Stimulated activated CD8-positive, alpha-beta memory T cell treated with anti-CD3 and anti-CD28 coated beads, Interleukin-4, amount 100 ng/mL, for 1 hour (primary cell): ENCODE measurements around the gene PPP1R3C.

Experiments
- DNase-seq, 2 donors: peaks; one replicate each; pipeline ENCODE4 v3.0.0-alpha.2; 2020; ENCODE audit warnings: low read depth in 2 of 2, low spot score in 1 of 2

The PPP1R3C gene

DNA sequence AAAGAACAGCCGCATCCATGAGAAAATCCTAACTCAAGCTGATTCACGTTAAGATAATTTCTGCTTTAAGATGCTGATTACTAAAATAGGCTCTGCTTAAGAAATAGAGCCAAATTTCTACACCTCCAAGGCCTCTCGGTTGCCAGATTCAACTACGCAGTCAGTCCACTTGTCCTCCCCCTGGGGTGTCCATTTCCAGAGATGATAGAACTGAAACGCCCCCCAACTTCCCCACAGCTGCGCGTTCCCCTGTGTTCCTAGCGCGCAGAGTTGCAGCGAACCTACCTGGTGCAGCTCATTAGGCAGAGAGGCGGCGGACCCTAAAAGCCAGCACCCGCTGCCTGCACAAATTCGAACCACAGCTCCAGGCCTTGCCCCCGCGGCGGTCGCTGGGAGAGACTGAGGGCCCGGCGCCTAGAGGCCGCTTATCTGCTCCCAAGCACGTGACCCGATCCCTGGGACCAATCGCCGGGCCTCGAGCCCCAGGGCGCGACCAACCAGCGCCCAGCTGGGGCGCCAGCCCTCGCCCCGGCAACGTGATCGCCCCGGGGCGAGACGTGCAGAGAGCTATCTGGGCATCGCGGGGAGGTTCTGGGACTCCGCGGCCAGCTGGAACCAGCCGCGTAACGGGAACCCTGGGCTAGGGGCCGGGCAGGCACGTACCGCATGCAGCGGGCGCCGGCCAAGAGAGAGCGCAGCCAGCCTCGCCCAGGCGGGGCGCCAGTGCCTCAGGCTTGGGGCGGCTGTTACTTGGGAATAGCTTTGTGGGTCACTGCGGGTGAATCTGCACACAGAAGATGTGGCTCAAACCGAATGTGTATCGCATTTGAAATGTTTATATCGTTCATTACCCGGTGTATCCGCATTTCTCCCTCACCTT lies at the start of gene PPP1R3C:
Gene PPP1R3C, minus strand, starts transcription at position 401 of the 880 bp plus-strand sequence. Its CDS starts 102 bp downstream, at position 299.
- no peak for DNase-seq

DNA sequence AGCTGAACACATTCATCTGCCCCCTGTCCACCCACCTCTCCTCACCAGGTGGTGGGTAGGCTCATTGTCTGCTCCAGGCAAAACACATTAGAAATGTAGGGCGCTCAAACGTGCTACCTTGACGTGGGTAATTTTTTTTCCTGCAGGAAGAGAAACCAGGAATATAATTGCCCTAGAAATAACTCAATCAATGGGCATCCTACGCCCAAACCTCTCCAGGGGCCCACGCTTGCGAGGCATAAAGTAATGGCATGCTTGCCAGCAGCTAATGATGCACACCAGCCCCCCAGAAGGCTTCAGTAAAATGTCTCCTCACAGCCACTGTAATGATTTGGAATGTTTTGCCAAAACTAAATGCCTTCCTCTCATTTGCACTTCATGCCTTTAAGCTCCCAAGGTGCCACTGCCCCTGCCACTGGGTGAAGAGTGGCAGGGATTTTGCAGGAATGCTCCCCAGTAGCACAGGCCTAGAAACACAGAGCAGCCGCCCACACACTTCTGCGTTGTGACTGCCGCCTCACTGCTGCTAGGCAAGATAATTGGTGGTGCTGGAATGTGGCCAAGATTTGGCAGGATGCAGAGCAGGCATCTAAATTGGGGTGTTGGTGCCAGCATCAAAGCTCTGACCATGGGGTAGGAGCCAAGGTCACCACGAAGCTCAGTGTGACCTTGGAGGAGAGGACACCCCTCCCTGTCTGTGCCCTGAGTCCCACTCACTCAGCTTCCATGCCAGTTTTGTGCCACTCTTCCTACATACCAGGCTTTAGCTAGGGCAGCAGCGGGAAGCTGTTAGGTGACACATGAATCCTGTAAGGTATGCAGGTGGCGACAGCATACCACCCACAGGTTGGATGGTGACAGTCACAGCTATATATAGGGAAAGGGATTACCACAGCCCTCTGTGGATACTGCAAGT lies 48.7 kb upstream of the PPP1R3C start:
- DNase-seq = no peak

DNA sequence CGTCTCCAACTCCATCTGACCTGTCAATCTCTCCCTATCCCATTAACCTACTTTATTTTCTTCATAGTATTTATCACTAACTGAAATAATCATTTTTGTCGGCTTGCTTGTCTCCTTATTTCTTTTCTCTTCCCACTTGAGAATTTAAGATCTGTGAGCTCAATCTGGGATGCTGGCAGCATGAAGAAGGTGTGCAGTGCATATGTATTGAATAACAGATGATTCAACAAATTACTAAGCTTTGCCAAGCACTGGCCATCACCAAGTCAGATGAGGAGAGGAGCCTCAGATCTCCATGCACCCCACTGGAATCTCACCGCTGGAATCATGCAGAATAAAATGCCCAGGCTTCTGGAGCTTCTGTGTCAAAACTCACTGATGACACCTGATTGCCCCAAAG lies 47.6 kb upstream of the PPP1R3C start:
- no peak for DNase-seq

DNA sequence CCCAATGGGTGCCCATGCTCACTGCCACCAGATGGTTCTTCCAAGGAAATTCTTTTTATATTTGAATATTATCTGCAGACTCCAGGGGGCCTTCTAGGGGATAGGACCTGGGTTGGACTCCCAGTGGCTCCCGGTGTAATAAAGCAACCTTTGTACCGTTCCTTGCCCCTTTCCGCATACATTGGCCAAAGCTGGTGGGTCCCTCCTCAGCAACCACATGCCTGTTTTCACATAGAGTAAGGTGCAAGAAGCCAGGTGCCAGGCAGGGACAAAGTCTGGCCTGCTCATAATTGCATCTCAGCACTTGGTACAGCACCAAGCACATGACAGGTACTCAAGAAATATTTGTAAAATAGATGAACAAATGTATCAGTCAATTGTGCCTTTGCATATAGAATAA lies 46.4 kb upstream of the PPP1R3C start:
- no peak for DNase-seq

DNA sequence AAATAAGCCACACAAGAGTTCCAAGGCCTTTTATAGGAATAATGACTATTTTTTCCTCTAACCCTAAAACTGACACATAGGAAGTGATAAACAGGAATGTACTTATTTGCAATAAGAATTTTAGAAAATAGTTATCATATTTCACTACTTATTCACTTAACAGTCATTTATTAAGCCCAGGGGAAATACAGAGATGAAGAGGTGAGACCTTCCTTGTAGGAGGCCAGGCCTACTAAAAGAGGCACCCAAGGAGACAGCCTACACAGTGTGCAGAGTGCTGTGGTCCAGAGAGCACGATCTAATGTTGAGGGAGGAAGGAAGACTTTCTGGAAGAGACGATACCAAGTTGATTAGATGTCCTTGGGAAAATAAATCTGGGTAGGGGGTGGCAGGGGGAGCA lies 45.0 kb upstream of the PPP1R3C start:
- no peak for DNase-seq

DNA sequence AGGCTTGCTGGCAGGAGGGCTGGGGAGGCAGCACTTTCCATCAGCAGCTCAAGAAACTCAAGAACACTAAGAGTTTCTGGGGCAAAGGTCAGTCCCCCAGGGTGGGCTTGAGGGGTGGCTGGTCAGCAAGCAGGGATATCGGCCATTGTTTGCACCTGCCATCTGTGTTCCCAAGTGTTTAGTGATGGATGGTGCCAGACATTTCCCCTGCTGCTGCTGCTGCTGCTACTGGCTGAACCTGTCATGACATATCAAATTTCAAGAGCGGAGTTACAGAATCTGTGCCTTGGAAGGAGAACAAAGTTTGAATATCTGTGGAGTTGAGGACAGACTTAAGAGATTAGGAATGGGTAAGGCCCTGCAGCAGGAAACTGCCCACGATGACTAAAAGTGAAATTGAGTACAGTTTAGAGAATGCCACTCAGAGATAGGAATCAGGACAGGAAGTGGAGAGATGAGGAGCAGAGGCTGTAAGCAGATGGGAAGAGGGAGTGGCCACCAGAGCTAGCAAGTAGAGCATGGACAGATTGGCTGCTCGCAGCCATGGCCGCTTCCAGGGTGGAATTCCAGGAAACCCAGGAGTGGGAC lies 39.2 kb upstream of the PPP1R3C start:
- DNase-seq = no peak

DNA sequence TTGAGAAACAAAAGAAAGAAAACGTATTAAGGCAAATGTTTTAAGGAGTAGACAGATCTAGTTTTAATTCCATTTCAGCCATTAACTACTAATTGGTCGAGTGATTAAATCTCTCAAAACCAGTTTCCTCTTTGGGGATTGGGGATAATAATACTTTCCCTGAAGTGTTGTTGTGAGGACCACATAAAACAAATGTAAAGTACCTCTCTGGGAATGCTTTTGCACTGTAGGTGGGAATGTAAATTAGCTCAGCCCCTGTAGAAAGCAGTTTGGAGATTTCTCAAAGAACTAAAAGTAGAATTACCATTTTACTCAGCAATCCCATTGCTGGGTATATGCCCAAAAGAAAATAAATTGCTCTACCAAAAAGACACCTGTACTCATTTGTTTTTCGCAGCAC lies 36.0 kb upstream of the PPP1R3C start:
- no peak for DNase-seq

DNA sequence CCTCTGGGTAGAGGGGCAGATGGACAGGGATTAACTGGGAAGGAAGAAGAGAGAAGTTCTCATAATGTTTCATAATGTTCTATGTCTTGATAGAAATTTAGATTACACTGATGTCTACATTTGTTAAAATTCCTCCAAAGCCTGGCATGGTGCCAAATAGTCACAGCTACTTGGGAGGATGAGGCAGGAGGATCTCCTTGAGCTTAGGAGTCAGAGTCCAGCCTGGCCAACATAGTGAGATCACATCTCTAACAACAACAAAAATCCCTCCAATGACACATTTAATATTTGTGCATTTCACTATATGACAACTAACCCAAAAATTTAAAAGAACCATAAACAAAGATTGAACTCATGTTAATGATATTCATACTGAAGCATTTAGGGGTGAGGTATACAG lies 33.0 kb upstream of the PPP1R3C start:
- DNase-seq = no peak

DNA sequence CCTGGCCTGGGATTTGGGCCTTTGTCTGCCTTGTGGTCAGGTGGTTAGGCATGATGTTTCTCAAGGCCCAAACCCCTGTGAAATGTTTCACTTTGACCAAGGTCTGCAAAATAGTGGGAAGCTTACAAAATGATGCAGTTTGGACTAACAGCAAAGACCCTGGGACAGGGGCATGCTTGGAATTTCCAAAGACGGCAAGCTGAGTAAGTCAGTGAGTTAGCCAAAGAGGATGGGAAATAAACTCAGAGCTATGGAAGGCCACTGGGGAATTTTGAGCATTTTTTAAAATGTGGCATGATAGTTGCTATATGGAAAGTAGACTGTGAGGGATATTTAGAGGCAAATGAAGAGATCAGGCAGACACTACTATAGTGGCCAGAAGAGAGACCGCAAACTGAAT lies 31.6 kb upstream of the PPP1R3C start:
- no peak for DNase-seq

DNA sequence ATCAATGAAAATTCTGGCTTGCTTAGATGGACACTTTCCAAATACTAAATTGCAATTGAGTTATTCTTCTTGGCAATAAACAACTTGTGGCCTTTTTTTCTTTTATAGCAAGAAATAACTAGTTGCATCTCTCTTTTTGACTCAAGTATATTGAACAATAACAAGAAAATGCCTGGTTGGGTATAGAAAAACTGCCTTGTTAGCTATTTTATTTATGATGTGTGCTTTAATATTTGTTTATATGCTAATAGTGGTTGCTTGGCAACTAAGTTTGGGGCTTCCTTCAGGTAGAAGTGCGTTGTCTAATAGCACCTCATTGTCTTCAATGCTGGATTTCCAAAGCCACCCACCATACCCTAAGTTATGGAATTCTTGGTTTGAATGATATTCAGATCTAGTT lies 30.1 kb upstream of the PPP1R3C start:
- no peak for DNase-seq

DNA sequence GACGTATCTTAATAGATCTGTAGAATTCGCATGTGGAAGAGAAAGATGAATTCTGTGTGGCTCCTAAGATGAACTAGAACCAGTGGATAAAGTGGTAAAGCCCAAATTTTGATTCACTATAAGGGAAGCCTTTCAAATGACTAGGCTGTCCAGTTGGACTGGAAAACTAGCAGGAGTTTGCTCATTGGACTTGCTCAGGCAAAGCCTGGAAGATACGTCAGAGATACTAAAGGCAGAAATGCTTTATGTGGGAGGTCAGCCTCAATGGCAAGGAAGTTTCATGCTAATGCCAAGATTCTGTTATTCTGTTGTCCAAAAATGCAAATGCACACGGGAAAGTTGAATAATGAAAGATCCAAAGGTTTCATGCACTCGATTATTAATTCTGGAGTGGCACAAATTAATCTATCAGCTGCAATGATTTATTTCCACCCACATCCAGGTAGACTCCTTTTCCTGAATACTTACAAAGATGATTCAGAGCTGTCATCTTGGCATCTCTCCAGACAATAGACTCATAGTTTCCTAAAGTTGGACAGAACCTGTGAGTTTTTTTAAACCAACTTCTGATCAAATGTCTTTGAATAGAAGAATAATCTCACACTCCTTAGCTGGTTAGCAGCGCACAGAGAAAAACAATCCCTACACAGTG lies 20.5 kb upstream of the PPP1R3C start:
- no peak for DNase-seq

DNA sequence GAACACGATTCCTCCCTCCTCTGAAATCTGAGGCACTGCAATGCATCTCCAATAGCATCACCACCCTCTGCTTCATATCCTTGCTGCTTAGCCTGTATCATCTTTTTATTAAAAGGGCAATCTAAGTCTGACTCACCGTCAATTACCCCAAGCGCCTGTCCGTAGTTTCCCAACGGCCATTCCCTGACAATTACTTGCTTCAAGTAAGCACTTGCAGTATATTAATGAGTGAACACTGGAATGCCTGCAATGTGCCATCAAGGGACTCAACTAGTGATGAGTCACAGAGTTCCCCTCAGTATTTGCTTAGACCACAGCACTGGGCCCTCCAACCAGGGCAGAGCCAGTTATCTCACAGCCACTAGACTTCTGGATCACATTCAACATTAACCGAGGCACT lies 19.5 kb upstream of the PPP1R3C start:
- DNase-seq = no peak

DNA sequence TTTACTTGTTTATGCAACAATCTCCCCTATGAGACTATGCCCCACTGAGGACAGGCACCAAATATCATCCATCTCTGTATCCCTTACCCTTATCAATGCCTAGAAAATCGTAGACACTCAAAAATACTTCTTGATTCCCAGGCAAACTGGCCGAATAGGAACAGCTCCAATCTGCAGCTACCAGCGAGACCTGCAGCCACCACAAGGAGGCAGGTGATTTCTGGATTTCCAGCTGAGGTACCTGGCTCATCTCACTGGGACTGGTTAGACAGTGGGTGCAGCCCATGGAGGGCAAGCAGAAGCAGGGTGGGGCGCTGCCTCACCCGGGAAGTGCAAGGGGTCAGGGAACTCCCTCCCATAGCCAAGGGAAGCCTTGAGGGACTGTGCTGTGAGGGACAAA lies 10.8 kb upstream of the PPP1R3C start:
- DNase-seq = no peak

DNA sequence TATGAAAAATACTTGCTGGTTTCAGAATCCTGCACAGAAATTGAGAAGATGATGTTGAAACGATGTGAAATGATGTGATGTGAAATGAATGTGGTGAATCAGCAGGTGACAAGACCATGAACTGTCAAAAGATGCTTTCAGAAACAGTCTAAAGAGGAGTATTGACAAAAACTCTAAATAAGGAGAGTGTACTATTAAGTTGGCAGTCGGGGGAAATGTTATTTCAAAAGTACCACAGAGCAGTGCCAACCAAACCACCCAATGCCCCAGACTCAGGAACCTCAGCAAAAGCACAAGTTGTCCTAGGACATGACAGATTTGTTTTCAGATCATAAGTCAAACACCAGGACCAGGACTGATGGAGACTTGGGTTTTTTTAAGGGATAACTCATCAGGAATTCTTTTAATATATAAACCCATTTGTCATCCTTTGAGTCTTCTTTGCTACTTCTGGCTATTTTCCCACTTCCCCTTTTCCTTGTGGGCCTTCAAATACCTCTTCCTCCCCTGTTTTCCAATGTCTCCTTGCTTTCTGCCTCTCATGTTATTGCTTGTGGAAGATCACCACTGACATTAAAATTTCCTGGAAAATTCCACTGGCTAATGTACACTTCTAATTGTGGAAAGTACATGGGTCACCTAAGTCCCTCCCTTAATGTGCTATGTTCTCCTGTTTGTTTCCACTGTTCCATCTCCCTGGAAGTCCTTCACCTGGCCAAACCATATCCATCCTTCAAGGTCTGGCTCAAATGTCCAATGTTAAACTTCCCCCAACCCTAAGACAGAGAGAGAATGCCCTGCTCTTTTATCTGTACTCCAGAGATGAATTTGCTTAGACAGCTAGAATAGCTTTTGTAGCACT lies 10.2 kb upstream of the PPP1R3C start:
- no peak for DNase-seq

DNA sequence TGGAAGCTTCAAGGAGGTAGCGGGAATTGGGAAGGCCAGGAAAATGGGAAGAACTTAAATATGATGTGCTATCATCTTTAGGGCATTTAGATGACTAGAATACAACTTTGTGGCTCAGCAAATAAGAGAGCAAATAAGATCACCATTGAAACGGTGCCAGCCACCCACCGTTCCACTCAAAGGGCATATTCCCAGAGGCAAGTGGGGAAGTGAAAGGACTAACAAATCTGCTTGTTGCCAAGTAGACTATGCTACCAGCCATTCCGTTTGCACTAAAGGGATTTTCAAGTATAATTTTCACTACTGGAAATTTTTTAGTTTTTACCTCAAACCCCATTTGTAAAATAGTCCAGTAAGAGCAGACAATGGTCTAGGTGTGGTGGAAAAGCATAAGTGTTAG lies 4.0 kb upstream of the PPP1R3C start:
- no peak for DNase-seq

DNA sequence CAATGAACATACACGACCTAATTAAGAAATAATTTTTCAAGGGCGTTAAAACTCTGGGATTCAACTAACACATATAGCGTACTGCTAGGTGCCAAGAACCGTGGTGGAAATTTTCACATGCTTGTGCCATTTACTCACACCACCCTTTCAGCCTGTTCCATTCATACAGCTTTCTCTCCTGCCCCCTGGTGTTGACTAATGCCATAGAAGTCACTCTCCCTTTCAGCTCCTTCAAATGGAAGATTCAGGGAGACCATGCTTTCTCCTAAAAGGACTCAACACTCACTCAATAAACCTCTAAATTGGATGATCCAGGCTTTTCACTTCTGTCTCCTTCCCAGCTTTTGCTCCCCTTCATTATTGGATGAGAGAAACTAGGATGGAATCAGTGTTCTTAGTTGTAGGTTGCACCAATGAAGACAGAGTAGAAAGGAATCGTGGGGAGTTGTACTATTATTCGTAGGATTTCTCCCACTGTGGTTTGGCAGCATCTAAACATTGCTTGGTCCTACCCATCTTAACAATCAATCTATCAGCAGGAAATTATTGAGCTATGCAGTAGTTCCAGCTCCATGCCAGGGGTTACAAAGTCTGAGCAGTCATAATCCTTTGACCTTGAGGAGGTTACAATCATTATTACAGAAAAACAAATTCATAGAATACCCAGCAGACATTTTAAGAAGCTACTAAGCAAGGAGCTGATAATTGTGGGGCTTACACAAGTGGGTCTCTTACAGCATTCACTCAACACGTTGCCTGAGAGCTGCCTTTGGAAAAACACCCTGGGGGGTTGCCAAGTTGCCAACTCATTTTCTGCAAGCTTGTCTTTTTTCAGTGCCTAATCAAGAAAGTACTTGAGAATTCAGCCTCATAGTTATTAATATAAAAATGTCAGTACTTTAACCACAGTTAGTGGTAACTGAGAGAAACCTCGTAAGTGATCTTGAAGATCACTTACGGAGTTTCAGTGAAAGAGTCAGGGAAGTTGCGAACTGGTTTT lies 2.8 kb upstream of the PPP1R3C start:
- DNase-seq = no peak

DNA sequence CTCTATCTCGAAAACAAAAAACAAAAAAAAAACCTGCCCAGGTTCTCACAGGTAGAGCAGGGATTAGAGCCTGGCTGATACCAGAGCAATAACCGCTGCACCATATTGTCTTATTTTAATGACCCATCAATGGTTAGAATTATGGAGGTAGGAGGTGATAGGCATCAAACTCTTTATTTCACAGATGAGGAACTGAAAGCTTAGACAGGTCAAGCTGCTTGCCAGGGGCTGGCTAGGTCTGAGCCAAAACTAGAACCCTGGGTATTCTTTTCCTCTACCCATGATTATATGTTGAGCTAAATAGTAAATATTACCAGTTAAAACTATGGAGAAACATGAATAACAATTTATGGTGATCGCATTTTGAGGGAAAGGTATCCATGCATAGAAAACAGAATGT lies 2.0 kb upstream of the PPP1R3C start:
- DNase-seq = no peak

DNA sequence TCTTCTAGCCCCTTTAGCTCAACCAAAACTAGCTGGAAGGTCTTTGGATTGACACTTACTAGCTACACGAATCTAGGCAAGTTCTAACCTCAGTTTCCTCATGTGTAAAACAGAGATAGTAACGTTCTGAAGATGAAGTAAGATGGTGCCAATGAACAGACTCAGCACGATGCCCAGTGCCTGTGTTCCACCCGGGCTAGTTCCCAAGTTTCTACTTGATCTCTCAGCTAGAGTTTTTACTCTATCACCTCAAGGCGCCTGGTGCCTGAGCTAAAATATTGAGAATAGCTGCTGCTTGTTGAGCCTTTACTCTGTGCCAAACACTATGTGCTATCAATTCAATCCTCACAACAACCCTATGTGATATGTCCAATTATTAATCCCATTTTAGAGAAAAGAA lies 1.4 kb upstream of the PPP1R3C start:
- DNase-seq = no peak

DNA sequence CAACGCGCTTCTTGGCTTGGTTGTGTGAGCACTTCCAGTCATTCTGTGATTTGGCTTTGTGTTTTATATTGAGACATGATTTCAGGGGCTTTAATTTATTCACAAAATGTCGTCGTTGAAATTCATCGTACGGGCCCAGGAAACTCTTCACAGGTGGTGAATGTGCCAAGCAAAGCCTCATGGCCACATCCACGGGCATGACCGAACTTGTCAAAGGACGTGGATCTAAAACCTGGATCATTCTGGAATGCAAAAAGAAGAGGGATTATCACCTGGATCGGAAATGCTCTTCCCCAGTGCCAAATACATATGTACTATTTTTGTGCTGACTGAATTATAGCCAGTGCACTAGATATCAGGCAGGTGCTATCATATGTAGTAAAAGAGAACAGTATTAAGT lies 2.2 kb downstream of the PPP1R3C start:
- no peak for DNase-seq
